GM19395 (cell line): ENCODE measurements around the gene CCNY.
A peak's percentile ranks its signal among the peaks of the same experiment; 100 is the strongest.
"Not testable (repeated sequence)": the region's sequence is repeated elsewhere in the genome, so short reads cannot be mapped to it uniquely, and the experiment has no call there.

Source experiments
- ATAC-seq: cut with Tn5 transposase; IDR thresholded peaks from one replicate; pipeline ENCODE4 v1.9.1; 2021; ENCODE audit warnings: mild to moderate bottlenecking, moderate library complexity; ENCODE audit not compliant: unreplicated experiment

The CCNY gene

DNA sequence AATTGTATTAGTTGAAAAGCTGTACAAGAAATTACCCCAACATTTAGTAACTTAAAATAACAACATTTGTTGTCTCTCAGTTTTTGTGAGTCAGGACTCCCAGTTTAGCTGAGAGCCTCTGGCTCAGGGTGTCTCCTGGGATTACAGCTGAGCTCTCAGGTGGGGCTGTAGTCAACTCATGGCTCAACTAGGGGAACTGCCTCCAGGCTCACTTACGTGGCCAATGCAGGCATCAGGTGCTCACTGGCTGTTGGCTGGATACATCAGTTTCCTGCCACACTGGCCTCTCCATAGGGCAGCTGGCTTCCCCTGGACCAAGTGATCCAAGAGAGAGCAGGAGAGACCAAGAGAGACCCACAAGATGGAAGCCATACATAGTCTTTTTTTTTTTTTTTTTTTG, 17.5 kb downstream of the CCNY start:
- no peak for ATAC-seq

DNA sequence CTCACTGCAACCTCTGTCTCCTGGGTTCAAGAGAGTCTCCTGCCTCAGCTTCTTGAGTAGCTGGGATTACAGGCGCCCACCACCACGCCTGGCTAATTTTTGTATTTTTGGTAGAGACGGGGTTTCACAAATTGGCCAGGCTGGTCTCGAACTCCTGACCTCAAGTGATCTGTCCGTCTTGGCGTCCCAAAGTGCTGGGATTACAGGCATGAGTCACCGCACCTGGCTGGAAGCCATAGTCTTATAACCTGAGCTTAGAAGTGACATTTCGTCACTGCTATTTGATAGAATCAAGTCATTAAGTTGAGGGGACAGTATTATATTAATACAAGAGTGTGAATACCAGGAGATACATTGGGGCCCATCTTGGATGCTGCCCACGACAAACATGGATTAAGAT, 17.9 kb downstream of the CCNY start:
- not testable (repeated sequence) for ATAC-seq

GRCh38 chr10:35355971-35356724, 19.8 kb downstream of the CCNY start:
- peak; percentile 66 for ATAC-seq

DNA sequence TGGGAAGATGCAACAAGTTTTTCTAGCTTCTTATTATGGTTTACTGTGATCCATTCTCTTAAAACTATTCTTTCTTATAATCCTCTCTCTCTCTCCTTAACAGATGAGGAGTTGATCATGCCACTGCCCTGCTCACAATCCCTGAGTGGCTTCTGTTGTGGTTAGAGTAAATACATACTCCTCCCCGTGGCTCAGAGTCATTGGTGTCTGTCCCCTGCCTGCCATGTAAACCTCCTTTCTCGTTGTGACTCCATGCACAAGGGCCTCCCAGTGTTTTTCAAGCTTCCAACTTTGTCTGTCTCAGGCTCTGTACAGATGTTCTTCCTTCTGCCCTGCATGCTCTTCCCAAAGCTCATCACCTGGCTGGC, 20.4 kb downstream of the CCNY start:
- ATAC-seq, result peak; percentile 34

GRCh38 chr10:35359056-35359455, 22.7 kb downstream of the CCNY start:
- no peak for ATAC-seq

DNA sequence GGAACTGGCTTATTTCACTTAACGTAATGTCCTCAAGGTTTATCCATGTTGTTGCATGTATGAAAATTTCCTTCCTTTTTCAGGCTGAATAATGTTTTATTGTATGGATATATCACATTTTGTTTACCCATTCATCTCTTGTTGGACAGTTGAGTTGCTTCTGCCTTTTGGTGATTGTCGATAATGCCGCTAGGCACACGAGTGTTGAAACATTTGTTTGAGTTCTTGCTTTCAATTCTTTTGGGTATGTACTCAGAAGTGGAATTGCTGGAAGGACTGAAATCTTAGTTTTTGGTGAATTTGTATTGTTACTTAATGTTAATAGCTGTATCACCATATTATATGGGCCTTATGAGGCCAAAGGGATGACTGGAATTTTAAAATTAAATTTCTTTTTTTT, 23.6 kb downstream of the CCNY start:
- no peak for ATAC-seq

DNA sequence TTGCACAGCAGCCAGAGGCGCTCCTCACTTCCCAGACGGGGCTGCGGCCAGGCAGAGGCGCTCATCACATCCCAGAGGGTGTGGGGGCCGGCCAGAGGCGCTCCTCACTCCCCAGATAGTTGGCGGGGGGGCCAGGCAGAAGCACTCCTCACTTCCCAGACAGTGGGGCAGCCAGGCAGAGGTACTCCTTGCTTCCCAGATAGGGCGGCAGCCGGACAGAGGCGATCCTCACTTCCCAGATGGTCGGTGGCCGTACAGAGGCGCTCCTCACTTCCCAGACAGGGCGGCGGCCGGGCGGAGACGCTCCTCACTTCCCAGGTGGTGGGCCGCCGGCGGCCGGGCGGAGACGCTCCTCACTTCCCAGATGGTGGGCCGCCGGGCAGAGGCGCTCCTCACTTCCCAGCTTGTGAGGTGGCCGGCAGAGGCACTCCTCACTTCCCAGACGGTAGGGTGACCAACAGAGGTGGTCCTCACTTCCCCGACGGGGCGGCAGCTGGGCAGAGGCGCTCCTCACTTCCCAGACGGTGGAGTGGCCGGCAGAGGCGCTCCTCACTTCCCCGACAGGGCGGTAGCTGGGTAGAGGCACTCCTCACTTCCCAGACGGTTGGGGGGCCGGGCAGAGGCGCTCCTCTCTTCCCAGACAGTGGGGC, 26.5 kb downstream of the CCNY start:
- no peak for ATAC-seq

DNA sequence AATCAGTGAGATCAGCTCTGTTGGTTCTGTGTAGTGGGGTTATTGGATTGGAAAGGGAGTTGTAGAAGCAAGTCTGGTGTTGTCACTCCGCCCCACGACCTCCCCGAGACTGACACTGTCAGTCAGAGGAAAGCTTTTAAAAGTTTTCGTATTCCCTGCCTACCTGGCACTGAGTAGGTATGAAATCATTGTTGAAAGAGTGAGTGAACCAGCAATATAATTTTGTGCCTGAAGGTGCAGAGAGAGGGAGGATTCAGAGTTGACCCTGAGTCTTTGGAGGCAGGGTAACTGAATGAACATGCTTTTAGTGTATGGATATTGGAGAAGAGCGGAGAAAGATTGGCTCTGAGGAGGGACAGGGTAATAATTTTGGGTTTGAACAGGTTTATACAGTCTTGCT, 27.3 kb downstream of the CCNY start:
- ATAC-seq, result no peak

DNA sequence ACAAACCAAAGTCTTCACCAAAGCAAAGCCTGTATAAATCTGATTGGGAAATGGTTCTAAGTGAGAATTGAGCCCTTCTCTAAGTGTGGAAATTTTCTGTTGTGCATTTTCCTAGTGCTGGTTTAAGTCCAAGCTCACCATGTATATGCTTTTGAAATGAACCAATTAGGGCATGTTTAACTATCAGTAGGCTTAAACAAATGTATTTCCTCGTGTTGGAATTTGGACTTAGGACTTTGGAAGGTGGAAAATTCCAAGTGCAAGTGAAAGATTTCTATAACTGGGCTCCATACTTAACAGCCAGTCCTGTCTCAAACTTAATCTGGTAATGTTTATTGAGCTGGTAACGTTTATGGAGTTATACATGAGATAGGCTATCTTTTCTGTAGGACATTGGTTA, 28.5 kb downstream of the CCNY start:
- no peak for ATAC-seq

- ATAC-seq, result no peak
These were observed 29.7 kb downstream of the CCNY start for GRCh38 chr10:35365994-35366393.

GRCh38 chr10:35367107-35367859, 31.0 kb downstream of the CCNY start:
- no peak for ATAC-seq

GRCh38 chr10:35367982-35368381, 31.7 kb downstream of the CCNY start:
- no peak for ATAC-seq

GRCh38 chr10:35368485-35369048, 32.3 kb downstream of the CCNY start:
- no peak for ATAC-seq

GRCh38 chr10:35369049-35369611, 32.8 kb downstream of the CCNY start:
- ATAC-seq, result no peak

GRCh38 chr10:35371731-35372130, 35.4 kb downstream of the CCNY start:
- ATAC-seq, result no peak

DNA sequence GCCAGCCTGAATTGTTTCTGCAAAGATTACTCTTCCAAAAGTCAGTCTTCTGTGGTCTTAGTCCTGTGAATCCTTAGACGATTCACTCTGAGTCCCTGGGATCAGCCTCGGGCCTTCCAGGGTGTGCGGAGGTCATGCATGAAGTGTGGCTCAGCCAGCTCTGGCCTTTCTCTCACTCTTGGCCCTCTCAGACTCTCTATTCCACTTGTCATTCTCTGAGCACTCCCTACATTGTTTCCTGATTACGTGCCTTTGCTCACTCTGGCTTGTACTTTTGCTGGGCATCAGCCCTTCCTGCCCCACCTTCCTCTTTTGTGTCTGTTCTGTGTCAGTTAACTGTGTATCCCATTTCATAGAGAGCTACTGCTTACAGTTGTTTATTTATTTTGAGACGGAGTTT, 36.0 kb downstream of the CCNY start:
- no peak for ATAC-seq

DNA sequence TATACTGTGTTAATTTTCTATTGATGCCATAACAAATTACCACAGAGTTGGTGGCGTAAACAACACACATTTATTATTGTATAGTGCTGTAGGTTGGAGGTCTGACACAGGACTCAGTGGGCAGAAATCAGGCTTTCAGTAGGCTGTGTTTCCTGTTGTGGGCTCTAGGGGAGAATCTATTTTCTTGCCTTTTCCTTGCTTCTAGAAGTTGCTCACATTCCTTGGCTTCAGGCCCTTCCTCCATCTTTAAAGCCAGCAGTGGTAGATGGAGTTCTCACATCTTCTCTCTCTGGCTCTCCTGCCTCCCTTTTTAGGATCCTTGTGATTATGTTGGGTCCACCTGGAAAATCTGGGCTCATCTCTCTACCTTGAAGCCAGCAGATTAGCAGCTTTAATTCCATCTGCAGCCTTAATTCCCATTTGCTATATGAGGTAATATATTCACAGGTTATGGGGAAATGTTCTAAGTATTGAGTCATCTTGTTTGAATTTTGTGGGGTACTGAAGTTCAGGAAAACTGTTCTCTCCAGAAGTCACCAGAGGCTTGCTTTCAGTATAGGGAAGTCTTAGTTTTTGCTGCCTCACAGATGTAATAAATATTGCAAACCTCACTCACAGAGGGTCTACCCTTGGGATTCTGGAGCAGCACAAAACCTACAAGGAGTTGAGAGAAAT, 38.9 kb downstream of the CCNY start:
- no peak for ATAC-seq

DNA sequence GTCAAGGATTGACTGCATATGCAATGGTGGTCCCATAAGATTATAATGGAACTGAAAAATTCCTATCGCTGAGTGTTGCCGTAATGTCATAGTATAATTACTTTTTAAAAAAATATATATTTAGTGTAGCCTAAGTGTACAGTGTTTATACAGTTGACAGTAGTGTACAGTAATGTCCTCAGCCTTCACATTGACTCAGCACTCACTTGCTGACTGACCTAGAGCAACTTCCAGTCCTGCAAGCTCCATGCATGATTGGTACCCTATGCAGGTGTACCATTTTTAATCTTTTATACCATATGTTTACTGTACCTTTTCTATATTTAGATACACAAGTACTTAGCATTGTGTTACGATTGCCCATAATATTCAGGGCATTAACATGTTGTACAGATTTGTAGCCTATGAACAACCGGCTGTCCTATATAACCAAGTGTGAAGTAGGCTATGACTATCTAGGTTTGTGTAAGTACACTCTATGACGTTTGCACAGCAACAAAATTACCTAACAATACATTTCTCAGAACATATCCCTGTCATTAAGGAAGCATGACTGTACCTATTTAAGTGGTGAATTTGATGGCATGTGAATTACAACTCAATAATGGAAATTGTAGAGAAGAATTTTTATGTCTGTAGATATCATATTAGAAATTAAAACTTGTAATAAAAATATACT, 40.9 kb downstream of the CCNY start:
- no peak for ATAC-seq

GRCh38 chr10:35378541-35379210, 42.4 kb downstream of the CCNY start:
- ATAC-seq, result peak; percentile 38
